Psoas muscle (tissue), 8 donors: ENCODE results near the gene INPP5F. TPM values are rescaled to one million over a fixed set of nuclear protein-coding genes. Genes with fewer than 3 reads are reported as not detected.

Experiments used
- ATAC-seq, 4 donors: fragments of 200-7000 bp; cut with Tn5 transposase; one replicate each; pipeline ENCODE4 v1.9.1; 2020; ENCODE audit warnings: moderate library complexity in 3 of 4, mild to moderate bottlenecking in 2 of 4
- DNase-seq, 2 donors: peaks; one replicate each; pipeline ENCODE4 v3.0.0-alpha.2; 2020
- H3K27ac ChIP-seq: fragments of 200-600 bp; one replicate; pipeline ENCODE4 v1.8.0; 2022
- H3K27me3 ChIP-seq, 3 donors: fragments of 200-600 bp in 1 of 3; one replicate each; pipeline versions ENCODE4 v1.6.1 to v1.8.0; 2013 to 2022; ENCODE audit warnings: low read length in 2 of 3, mild to moderate bottlenecking in 2 of 3, moderate library complexity in 1 of 3; ENCODE audit not compliant: insufficient read depth in 3 of 3
- H3K36me3 ChIP-seq, 2 donors: fragments of 200-600 bp in 1 of 2; one replicate each; pipeline versions ENCODE4 v1.6.1 to v1.8.0; 2013 to 2022; ENCODE audit warnings: low read depth in 1 of 2, mild to moderate bottlenecking in 1 of 2, moderate library complexity in 1 of 2; ENCODE audit not compliant: insufficient read depth in 1 of 2
- H3K4me1 ChIP-seq: fragments of 200-600 bp; one replicate; pipeline ENCODE4 v1.8.0; 2022
- H3K4me3 ChIP-seq: fragments of 200-600 bp; one replicate; pipeline ENCODE4 v1.8.0; 2022; ENCODE audit warnings: mild to moderate bottlenecking
- H3K9me3 ChIP-seq: fragments of 200-600 bp; one replicate; pipeline ENCODE4 v1.8.0; 2022
- WGBS, 3 donors: extraction: QIAGEN DNeasy Blood & Tissue Kit; methylation state at CpG; one replicate each; pipeline versions ENCODE4 v1.1.6 to v1.1.7; 2013; 5-methylcytosine and 5-hydroxymethylcytosine counted together
- intact Hi-C, 2 donors: fragments of 100-400 bp; cut with DNase I; formaldehyde crosslinking; loops; one replicate each; pipeline versions ENCODE4 v1.11.0 to v1.14.2; 2022
- polyA plus RNA-seq, 3 donors: library from polyadenylated mRNA; stranded (reverse); fragments of 200-250 nt; gene quantifications; one replicate each; pipeline ENCODE4 v1.2.3, GENCODE V29; 2013
- total RNA-seq, 4 donors: library from RNA; stranded (reverse); fragmentation: NEBNext Ultra II Directional in 2 of 4; extraction: Animal tissue kit (Norgen Biotek cat#: 25700) in 2 of 4; gene quantifications; one replicate each; pipeline versions ENCODE4 v1.2.1 to v1.2.4, GENCODE V29; 2021 to 2023
- TF ChIP-seq, protein P1 (sequence below): fragments of 200-600 bp; IDR thresholded peaks from one replicate; pipeline ENCODE4 v1.8.0; 2022; ENCODE audit warnings: antibody characterized with exemption
- donor health status: healthy with polysubstance abuse.
- donor health status: DM: no; HTN: no; CAD: no; lungs with moderate emphysema.
- donor health status: Bipolar disorder and iron deficiency.
- donor health status: healthy.
- donor health status: DM: yes; HTN: yes; CAD: no.
- donor health status: DM: no; HTN: no; CAD: no.
- donor health status: DM: no; HTN: no; CAD: no.
- donor health status: DM: yes; HTN: yes; CAD: no.

INPP5F gene
- total and polyA plus RNA-seq, 7 donors = 6.0 to 12.3 (median 10.0) TPM

DNA sequence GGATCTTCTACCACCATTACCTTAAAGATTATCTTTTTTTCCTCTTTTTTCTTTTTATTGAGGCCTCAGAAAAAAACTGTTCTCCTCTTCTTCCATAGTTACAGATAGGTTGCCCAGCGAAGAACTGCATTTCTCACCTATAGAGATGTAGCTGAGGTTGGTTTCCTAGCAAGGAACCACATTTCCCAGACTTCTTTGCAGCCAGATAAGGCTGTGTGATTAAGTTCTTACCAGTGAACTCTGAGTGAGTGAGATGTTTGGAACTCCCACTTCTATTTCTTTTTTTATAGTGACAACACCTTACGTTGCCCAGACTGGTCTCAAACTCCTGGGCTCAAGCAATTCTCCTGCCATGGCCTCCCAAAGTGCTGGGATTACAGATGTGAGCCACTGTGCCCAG lies 152.7 kb downstream of the INPP5F start:
- TF ChIP-seq, protein P1, sequence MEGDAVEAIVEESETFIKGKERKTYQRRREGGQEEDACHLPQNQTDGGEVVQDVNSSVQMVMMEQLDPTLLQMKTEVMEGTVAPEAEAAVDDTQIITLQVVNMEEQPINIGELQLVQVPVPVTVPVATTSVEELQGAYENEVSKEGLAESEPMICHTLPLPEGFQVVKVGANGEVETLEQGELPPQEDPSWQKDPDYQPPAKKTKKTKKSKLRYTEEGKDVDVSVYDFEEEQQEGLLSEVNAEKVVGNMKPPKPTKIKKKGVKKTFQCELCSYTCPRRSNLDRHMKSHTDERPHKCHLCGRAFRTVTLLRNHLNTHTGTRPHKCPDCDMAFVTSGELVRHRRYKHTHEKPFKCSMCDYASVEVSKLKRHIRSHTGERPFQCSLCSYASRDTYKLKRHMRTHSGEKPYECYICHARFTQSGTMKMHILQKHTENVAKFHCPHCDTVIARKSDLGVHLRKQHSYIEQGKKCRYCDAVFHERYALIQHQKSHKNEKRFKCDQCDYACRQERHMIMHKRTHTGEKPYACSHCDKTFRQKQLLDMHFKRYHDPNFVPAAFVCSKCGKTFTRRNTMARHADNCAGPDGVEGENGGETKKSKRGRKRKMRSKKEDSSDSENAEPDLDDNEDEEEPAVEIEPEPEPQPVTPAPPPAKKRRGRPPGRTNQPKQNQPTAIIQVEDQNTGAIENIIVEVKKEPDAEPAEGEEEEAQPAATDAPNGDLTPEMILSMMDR = no peak
- intact Hi-C loops = no loop called here
- no peak for ATAC-seq
- no peaks in the 10 kb centered on the region for H3K36me3 ChIP-seq
- H3K4me3 ChIP-seq = no peak overlapping the region
- no peak for DNase-seq
- no peaks in the 10 kb centered on the region for H3K27me3 ChIP-seq
- H3K4me1 ChIP-seq = peaks cover 4% of the 10 kb centered on the region
- H3K9me3 ChIP-seq = no peaks in the 10 kb centered on the region
- whole genome bisulfite sequencing, 3 donors = 75 to 86% (median 83%) methylated on average over 2 of the region's 2 CpGs
- H3K27ac ChIP-seq = no peak overlapping the region

Other genes starting within 250 kb of the INPP5F start
- 10 to 100 TPM in 3 of 4 donors, 1 to 10 TPM in 1; 5.7 to 28.4 (median 12.6) TPM for gene RGS10, start 183.3 kb upstream of the INPP5F start, total RNA-seq
- gene RGS10, start 183.3 kb upstream of the INPP5F start, polyA plus RNA-seq = 1 to 10 TPM; 4.2 to 9.5 (median 7.4) TPM
- gene TIAL1, start 129.1 kb upstream of the INPP5F start, total RNA-seq = 100 to 1,000 TPM in 1 of 4 donors, 10 to 100 TPM in 3; 57.7 to 106 (median 81.8) TPM
- 10 to 100 TPM; 38.2 to 92.6 (median 54.5) TPM for gene TIAL1, start 129.1 kb upstream of the INPP5F start, polyA plus RNA-seq
- gene BAG3, start 74.7 kb upstream of the INPP5F start, total RNA-seq = 100 to 1,000 TPM; 354 to 855 (median 486) TPM
- gene BAG3, start 74.7 kb upstream of the INPP5F start, polyA plus RNA-seq = 100 to 1,000 TPM; 283 to 571 (median 364) TPM
- 10 to 100 TPM; 23.0 to 43.8 (median 35.6) TPM for gene MCMBP, start 146.8 kb downstream of the INPP5F start, total RNA-seq
- 10 to 100 TPM; 26.4 to 39.6 (median 39.2) TPM for gene MCMBP, start 146.8 kb downstream of the INPP5F start, polyA plus RNA-seq
- gene SEC23IP, start 166.7 kb downstream of the INPP5F start, total RNA-seq = 10 to 100 TPM; 27.3 to 49.7 (median 45.4) TPM
- gene SEC23IP, start 166.7 kb downstream of the INPP5F start, polyA plus RNA-seq = 10 to 100 TPM in 2 of 3 donors, 1 to 10 TPM in 1; 6.5 to 20.4 (median 14.0) TPM